SK-N-DZ (cell line): Measurements from ENCODE around the gene CUL1. TPM values are rescaled to one million over a fixed set of nuclear protein-coding genes. Genes with fewer than 3 reads are reported as not detected.

ENCODE experiments used
- DNase-seq: peaks from one replicate; pipeline ENCODE4 v3.0.0-alpha.2; 2015; ENCODE audit warnings: low spot score
- polyA plus RNA-seq, 2 experiments: library from polyadenylated mRNA; depleted of rRNA; stranded (reverse); fragments of >200 nt; gene quantifications; 2 replicates each; pipeline ENCODE4 v1.2.3, GENCODE V29; 2014

CUL1 gene
- polyA plus RNA-seq (2014; cell fraction: cytosol; rRNA removed) = 50.5 and 52.6 TPM in 2 replicates
- polyA plus RNA-seq (2014; cell fraction: nucleus; rRNA removed) = 35.6 and 51.8 TPM in 2 replicates

DNA sequence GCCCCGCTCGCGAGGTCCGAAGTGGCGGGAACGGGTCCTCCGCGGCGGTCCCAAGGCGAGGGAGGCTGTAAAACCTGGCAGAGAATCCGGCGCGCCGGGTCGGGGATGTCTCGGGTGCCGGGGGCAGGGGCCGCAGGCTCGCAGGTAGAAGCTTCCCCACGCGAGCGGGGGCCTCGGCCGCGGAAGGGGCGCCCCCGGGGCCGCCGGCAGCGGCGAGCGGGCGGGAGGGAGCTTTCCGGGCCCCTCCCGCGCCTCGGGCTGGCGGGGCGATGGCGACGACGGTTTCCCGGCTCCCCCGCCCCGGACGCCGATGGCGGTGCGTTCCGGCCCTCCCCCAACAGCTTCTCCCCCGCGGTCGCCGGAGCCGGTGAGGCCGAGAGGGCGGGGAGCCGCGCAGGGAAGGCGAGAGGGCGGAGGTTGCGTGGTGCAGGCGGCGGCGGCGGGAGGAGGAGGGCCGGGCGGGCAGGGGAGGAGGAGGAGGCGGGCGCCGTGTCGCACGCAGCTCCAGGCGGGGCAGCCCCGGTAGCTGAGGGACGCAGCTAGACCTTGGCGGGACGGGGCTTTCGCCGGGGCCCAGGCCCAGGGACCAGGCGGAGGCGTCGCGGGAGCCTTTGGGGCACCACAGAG is at the start of gene CUL1:
CUL1 (plus strand) TSS at position 507 of the 627 bp plus-strand sequence. CDS start 31,220 bp downstream, outside the sequence.
- peak; percentile 75 for DNase-seq

DNA sequence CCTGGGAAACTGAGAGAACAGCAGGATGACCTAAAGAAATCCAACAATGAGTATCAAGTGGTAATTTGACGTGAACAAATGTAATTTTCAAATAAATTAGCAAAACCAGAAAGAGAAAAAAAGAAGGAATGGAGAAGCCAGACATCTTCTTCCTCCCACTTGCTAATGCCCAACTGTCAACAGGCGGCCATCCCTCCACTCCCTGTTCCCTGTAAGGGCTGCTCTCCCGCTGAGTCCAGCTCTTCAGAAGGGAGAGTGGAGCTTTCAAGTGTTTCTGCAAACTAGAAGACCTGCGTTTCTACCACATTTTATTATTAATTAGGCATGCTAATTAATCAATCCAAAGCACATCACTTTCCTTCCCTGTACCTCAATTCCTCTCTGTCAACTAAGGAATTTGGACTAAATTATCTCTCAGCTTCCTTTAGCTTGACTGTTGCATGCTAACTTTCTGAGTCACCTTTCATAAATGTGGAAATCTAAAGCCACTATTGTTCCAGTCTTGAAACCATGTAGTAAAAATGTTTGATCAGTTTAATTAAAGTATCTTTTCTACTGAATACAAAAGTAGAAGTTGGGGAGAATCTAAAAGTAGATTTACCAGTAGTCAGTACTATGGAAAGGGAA is 48.4 kb upstream of the CUL1 start:
- DNase-seq = no peak

DNA sequence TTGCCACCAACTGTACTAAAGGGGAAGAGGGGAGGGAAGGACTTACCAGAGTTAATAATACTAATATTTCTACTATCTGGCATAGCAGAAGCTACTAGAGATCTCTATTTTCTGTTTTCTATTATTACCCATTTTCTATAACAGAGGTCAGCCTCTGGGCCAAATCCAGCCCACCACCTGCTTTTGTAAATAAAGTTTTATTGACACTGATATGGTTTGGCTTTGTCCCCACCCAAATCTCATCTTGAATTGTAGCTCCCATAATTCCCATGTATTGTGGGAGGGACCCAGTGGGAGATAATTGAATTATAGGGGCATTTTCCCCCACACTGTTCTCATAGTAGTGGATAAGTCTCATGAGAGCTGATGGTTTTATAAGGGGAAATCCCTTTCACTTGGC is 45.9 kb upstream of the CUL1 start:
- no peak for DNase-seq

DNA sequence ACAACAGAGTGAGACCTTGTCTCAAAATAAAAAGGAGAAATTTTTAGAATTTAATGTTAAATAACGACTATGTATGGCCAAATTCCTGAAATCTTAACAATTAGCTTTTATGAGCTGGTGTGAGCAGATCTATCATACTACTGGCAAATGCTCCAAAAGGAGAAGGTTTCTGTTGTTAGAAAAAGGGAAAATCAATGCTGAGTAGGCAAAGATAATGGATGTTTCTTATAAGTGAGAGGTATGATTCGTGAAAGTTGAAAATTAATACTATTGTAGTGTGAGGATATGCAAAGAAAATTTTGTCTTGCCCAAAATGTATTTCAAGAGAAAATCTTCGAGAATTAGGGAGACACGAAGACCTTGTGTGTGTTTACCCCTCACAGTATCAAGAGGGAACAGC is 40.8 kb upstream of the CUL1 start:
- DNase-seq = no peak

DNA sequence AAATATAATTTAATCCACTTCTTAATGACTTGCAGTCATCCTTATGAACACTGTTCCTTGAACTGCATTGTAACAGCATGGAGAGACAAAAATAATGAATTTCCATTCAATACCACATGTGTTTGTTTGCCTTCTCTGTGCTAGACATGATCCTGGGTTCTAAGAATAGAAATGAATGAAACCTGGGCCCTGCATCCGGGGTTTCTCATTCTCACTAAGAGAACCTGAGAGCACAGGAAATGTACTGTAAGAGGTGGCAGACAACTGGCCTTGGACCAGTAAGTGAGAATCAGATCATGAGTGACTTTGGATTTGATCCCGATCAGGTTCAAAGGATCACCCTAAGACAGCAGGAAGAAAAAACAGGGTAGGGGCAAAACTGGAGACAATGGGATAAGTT is 37.2 kb upstream of the CUL1 start:
- DNase-seq = no peak

DNA sequence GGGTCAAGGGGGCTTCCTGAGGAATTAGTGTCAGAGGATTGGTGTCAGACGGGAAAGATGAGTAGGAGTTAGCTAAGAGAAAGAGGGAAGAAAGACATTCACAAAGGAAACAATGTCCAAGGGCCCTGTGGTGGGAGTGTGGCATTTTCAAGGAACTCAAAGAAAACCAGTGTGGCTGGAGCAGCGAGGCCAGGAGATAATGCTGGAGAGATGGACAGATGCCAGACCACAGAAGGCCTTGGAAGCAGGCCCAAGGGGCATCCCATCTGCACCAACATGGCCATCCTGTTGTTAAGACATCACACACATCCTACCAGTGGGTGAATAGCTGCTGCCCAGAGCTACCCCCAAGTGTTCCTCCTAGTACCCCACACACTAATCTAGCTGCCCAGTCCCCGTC is 36.1 kb upstream of the CUL1 start:
- no peak for DNase-seq

DNA sequence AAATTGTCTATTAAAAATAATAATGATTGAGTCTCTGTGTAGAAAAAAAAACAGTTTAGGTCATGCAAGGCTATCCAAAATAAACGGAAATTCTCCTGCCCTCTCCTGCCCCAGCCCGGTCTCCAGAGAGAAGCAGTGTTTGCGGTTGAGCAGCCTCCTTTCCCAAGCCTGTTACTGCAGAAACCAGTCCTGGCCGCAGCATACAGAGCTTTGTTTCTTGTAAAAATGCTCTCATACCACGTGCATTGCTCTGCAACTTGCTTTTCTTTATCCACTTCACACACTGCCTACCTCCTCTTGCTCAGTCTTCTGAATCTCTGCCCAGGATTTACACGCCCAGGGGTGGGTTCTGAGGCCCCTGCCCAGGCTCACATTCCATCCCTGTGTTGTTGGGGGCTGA is 34.4 kb upstream of the CUL1 start:
- no peak for DNase-seq

DNA sequence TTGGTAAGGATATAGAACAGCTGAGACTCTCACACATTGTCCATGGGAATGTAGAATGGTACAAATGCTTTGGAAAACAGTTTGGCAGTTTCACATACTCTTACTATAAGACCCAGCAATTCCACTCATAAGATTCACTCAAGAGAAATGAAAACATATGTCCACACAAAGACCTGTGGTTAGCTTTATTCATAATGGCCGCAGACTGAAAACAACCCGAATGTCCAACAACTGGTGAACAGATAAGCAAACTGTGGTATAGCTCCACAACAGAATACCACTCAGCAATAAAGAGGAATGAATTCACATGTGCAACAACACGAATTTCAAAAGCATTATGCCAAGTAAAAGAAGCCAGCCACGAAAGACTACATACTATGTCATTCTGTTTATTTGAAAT is 33.5 kb upstream of the CUL1 start:
- no peak for DNase-seq

DNA sequence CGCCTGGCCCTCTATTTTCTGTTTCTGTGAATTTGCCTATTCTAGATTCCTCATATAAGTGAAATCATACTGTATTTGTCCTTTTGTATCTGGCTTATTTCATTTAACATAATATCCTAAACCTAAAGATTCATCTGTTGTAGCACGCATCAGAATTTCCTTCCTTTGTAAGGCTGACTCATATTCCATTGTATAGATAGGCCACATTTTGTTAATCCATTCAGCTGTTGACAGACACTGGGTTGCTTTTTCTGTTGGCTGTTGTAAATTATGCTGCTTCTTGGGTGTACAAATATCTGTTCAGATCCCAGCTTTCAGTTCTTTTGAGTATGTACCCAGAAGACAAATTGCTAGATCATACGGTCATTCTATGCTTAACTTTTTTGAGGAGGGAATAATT is 28.8 kb upstream of the CUL1 start:
- DNase-seq = no peak

DNA sequence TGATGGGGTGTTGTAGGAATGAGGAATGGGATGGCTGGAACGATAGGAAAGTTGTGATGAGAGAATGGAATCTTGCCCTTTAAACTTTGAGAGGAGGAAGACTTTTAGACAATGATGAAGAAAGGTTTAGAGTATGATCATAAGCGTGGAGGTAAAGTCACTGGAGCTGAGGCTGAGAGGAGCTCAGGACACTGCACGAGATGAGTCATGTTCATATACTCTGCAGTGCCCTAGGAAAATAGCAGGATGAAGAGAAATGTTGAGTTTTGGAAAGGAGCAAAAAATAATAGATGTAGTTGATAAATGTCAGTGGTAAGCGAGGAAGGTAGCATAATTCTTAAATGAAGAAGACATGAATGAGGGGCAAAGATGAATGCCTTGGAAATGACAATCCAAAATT is 28.3 kb upstream of the CUL1 start:
- no peak for DNase-seq

DNA sequence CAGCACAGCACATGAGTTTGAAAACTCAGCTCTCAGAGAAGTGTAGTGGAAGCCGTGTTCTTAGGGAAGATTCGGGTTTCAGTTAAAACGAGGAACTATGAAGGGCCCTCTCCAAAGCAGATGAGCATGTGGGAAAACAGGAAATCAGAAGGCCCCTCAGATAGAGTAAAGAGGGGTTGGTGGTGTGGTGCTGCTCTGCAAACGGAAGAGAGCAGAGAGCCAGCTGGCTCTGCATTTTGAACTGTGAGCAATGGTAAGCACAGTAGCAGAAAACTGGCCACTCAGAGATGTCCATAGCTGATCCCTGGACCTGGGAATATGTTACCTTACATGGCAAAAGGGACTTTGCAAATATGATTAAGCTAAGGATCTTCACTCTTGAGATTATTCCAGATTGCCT is 27.9 kb upstream of the CUL1 start:
- DNase-seq = no peak

DNA sequence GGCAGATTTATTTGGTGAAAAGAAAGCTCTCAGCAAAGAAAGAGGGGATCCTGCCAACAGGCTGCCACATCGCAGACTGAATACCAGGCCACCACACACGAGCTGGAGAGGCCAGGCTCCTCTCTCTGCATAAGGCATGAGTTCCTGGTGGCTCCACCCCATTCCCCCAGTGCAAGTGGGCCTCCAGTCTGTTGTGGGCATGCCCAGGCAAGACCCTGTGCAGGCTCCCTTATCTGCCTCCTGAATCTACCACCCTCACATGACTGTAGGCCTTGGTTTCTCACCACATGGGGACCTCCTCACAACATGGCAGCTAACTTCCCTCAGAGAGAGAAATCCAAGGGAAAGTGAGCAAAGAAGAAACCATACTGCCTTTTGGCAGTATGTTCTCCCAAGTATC is 26.7 kb upstream of the CUL1 start:
- no peak for DNase-seq

DNA sequence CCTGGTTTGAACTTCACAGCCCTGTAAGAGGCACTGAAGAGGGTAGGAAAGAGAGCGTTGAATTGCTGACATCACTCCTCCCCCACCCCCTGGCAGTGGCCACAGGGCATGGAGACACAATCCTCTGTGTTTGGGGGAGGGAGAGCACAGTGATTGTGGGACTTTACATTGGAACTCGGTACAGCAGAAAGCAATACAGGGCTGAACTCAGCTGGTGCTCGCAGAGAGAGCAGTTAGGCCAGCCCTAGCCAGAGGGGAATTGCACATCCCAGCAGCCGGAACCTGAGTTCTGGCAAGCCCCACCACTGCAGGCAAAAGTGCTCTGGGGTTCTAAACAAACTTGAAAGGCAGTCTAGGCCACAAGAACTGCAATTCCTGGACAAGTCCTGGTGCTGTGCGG is 24.0 kb upstream of the CUL1 start:
- no peak for DNase-seq

DNA sequence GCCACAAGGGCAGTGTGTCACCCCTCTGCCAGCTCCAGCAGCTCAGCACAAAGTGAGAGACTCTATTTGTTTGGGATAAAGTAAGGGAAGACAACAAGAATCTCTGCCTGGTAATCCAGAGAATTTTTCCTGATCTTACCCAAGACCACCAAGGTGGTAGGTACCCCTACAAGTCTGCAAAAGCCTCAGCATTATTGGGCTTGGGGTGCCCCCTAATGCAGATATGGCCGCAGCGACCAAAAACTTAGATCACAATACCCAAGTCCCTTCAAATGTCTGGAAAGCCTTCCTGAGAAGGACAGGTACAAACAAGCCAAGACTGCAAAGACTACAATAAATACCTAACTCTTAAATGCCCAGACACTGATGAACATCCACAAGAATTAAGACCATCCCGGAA is 22.4 kb upstream of the CUL1 start:
- no peak for DNase-seq

DNA sequence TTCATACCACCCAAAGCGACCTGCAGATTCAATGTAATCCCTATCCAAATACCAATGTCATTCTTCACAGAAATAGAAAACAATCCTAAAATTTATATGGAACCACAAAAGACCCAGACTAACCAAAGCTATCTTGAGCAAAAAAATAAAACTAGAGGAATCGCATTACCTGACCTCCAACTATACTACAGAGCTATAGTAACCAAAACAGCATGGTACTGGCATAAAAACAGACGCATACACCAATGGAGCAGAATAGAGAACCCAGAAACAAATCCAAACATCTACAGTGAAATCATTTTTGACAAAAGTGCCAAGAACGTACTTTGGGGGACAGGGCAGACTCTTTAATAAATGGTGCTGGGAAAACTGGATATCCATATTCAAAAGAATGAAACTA is 16.9 kb upstream of the CUL1 start:
- no peak for DNase-seq

DNA sequence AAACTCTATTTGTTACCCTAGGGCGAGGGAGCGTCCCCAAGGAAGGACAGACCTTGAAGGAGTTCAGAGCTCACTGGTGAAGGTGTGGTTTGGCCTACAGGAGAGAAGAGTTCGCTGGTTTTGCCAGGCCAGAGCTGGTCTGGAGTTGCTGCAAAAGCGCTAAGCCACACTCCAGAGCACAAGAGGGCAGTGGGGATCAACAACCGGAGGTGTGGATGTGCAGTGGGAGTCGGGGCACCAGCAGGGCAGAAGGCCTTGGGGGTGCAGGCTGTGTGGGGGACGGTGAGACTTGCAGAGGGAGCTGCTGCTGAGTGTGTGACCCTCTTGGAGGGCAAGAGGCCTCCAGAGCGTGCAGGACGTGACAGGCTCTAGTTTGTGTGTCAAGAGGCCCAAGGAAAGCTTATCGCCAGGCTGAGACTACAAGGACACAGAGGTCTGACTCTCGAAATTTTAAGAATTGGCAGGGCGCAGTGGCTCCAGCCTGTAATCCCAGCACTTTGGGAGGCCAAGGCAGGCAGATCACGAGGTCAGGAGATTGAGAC is 14.3 kb upstream of the CUL1 start:
- DNase-seq = no peak

DNA sequence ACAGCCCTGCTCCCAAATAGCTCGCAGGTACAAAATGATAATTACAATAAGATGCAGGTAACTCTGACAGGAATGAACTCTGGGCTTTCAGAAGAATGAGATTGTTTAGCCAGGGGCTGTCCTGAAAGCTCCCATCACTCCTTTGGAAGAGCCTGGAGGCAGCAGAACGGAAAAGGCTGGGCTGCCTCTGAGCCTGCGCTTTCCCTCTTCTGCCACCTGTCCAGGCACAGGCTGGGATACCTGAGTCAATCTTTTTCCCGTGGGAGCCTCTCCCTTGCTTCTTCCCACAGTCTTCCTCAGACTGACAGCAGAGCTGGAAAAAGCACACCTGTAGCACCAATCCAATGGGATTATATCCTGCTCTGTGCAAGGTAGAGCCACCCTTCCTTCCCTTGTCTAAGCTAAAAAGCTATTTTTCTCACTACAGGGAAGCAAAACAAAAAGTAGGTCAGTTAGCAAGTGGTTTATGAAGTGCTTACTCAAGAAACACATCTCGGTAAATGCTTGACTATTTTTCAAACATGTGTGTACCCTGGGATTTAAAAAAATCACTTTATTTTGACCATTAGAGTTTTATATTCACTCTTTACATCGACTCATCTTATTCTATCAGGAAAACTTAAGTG is 12.3 kb upstream of the CUL1 start:
- DNase-seq = no peak

DNA sequence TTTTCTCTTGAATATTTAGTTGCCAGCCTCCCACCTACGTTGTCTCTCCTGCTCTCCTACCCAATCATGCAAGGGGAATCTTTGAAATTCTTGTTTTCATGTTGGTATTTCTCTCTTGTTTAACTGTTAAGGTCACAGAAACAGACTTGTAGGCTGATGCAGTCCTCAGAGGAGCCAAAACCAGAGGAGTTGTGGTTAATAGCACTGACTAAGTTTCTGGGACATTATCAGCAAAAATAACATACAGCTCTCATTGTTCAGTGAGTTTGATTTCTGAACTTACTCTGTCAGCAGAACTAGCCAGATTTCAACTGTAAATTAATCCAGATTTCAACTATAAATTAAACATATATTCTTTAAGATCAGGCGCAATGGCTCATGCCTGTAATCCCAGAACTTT is 11.1 kb upstream of the CUL1 start:
- DNase-seq = no peak

DNA sequence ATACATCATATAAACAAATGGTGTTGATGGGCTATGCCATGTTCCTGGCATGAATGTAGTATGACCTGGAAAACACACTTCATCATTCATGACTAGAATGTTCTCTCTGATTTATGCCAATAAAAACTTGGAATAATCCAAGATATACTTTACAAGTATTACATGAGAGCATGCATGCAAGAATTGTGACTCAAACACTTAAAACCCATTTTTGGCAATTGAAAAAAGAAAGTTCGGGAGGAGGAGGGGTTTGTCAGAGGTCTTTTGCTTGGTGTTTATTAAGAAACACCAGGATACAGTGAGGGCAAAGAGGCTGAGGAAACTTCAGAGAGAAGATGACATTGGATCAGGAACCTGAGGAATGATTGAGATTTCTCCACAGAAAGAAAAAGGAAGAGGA is 10.2 kb upstream of the CUL1 start:
- no peak for DNase-seq

DNA sequence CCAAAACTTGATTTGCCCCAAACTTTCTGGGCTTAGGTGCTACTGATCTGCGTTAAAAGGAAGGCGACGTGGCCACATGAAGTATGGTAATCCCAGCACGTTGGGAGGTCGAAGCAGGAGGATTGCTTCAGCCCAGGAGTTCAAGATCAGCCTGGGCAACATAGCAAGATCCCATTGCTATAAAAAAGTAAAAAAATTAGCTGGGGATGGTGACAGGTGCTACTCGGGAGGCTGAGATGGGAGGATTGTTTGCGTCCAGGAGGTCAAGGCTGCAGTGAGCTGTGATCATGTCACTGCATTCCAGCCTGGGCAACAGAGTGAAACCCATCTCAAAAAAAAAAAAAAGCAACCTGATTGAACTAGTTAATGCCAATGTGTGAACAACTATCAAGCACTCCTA is 5.1 kb upstream of the CUL1 start:
- no peak for DNase-seq

DNA sequence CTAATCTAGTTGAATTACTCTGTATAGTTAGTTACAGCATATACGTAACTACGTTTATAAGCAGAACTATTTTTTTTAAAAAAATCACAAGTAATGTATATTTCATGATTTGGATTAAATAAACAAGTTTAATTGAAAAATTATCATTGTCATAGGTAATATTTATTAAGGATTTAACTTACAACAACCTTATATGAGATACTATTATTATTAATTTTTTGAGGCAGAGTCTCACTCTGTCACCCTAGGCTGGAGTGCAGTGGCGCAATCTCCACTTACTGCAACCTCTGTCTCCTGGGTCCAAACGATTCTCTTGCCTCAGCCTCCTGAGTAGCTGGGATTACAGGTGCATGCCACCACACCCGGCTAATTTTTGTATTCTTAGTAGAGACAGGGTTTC is 4.1 kb upstream of the CUL1 start:
- no peak for DNase-seq

DNA sequence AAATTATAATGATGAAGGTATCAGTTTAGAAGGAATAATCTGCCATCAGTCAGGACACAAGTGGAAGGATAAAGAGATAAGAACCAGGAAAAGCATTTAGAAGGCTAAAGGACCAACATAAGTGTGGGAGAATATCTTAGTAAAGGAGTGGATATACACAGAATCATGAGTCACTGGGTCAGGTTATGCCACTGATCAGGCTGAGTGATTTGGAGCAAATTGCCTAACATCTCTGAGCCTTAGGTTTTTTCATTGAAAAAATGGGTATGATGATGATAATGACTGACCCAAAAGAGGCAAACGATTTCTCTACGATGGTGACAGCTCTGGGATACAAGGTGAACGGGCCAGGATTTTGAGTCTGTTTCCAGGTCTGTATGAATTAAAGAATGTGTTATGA is 2.8 kb upstream of the CUL1 start:
- DNase-seq = no peak

DNA sequence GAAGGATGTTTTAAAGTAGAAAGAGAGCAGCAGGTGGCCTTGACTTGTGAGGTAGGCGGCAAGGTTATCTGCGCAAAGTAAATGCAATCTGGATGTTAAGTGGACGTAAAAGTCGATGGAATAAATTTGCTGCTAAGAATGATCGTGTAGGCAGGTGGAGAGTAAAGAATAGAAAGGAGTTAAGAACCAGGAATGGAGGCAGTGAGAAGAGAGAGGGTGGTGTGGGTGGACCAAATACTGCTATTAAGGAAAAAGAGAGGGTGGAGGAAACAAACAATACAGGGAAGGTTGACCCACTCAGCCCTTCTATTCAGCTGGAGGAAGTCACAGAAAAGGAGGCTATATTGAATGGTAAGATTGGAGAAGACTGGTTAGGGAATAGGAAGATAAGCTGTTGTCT is 1.9 kb upstream of the CUL1 start:
- DNase-seq = no peak
